Neural progenitor cell (in vitro differentiated cells): ENCODE data around the gene LHFPL2. TPM values are rescaled to one million over a fixed set of nuclear protein-coding genes. Genes with fewer than 3 reads are reported as not detected.

Experiments
- DNase-seq: peaks from one replicate; pipeline ENCODE4 v3.0.0-alpha.2; 2016; ENCODE audit warnings: low spot score
- H2AFZ ChIP-seq: fragments of 200-600 bp; sonication (generic); replicated peaks from 2 replicates; pipeline ENCODE4 v1.6.1; 2016; ENCODE audit warnings: antibody characterized with exemption
- H3F3A ChIP-seq: fragments of 200-600 bp; sonication (generic); 2 replicates; pipeline ENCODE4 v1.6.1; 2016; ENCODE audit warnings: antibody characterized with exemption, low read depth
- H3K27ac ChIP-seq: fragments of 200-600 bp; sonication (generic); 2 replicates; pipeline ENCODE4 v1.5.1; 2016; ENCODE audit warnings: mild to moderate bottlenecking
- H3K27me3 ChIP-seq: fragments of 200-600 bp; sonication (generic); 2 replicates; pipeline ENCODE4 v1.6.1; 2016; ENCODE audit warnings: mild to moderate bottlenecking, moderate library complexity
- H3K36me3 ChIP-seq: fragments of 200-600 bp; sonication (generic); 2 replicates; pipeline ENCODE4 v1.5.1; 2016
- H3K4me1 ChIP-seq: fragments of 200-600 bp; sonication (generic); 2 replicates; pipeline ENCODE4 v1.6.1; 2016; ENCODE audit warnings: mixed run types
- H3K4me2 ChIP-seq: fragments of 200-600 bp; sonication (generic); 2 replicates; pipeline ENCODE4 v1.6.1; 2016
- H3K4me3 ChIP-seq: fragments of 200-600 bp; sonication (generic); 2 replicates; pipeline ENCODE4 v1.5.1; 2016
- H3K79me2 ChIP-seq: fragments of 200-600 bp; sonication (generic); 2 replicates; pipeline ENCODE4 v1.6.1; 2016; ENCODE audit warnings: low read depth
- H3K9ac ChIP-seq: fragments of 200-600 bp; sonication (generic); 2 replicates; pipeline ENCODE4 v1.6.1; 2016
- H3K9me3 ChIP-seq: fragments of 200-600 bp; sonication (generic); 2 replicates; pipeline ENCODE4 v1.5.1; 2016; ENCODE audit warnings: low read depth
- H4K20me1 ChIP-seq: fragments of 200-600 bp; sonication (generic); 2 replicates; pipeline ENCODE4 v1.6.1; 2016; ENCODE audit warnings: low read depth
- H3K27ac Mint-ChIP-seq: 3 replicates; pipeline ENCODE4 v1.8.0; 2021; ENCODE audit warnings: mixed read lengths
- H3K27me3 Mint-ChIP-seq: 2 replicates; pipeline ENCODE4 v1.8.0; 2022; ENCODE audit warnings: low read depth, mild to moderate bottlenecking, inconsistent platforms, moderate library complexity, mixed read lengths; ENCODE audit not compliant: insufficient read depth
- H3K36me3 Mint-ChIP-seq: 3 replicates; pipeline ENCODE4 v1.8.0; 2021; ENCODE audit warnings: mixed read lengths
- H3K4me1 Mint-ChIP-seq: 3 replicates; pipeline ENCODE4 v1.8.0; 2021; ENCODE audit warnings: mixed read lengths
- H3K4me3 Mint-ChIP-seq: 3 replicates; pipeline ENCODE4 v1.8.0; 2021; ENCODE audit warnings: mild to moderate bottlenecking, moderate library complexity, mixed read lengths
- H3K9me3 Mint-ChIP-seq: 3 replicates; pipeline ENCODE4 v1.8.0; 2020; ENCODE audit warnings: mixed read lengths
- EZH2 ChIP-seq: fragments of 200-600 bp; sonication (generic); IDR thresholded peaks from 2 replicates; pipeline ENCODE4 v1.6.1; 2017; ENCODE audit warnings: antibody characterized with exemption, mild to moderate bottlenecking, moderate library complexity
- EZH2phosphoT487 ChIP-seq: fragments of 200-600 bp; sonication (generic); IDR thresholded peaks from 2 replicates; pipeline ENCODE4 v1.6.1; 2017; ENCODE audit warnings: antibody characterized with exemption
- total RNA-seq: library from RNA; depleted of rRNA; stranded (reverse); fragments of >200 nt; gene quantifications from 2 replicates; pipeline ENCODE4 v1.2.3, GENCODE V29; 2015; ENCODE audit warnings: low replicate concordance
- TF ChIP-seq, protein P1 (sequence below): fragments of 200-600 bp; sonication (generic); IDR thresholded peaks from 2 replicates; pipeline ENCODE4 v1.5.1; 2017; ENCODE audit warnings: antibody characterized with exemption, mild to moderate bottlenecking

Gene LHFPL2
- total RNA-seq, 1 donor from 2014 or later: 21.1 TPM

- no peaks in the 10 kb centered on the region for H3K27me3 ChIP-seq
- peaks cover 28% of the 10 kb centered on the region for H3K4me1 Mint-ChIP-seq
- H3K36me3 Mint-ChIP-seq: peaks cover 20% of the 10 kb centered on the region
- H3F3A ChIP-seq: peaks cover 20% of the 10 kb centered on the region
- no peak overlapping the region for H3K9ac ChIP-seq
- H3K4me3 Mint-ChIP-seq: no peak overlapping the region
- H3K27ac Mint-ChIP-seq: peak overlapping the region; percentile 57
- H4K20me1 ChIP-seq: peaks cover 39% of the 10 kb centered on the region
- H3K27ac ChIP-seq: no peak overlapping the region
- TF ChIP-seq, protein P1, sequence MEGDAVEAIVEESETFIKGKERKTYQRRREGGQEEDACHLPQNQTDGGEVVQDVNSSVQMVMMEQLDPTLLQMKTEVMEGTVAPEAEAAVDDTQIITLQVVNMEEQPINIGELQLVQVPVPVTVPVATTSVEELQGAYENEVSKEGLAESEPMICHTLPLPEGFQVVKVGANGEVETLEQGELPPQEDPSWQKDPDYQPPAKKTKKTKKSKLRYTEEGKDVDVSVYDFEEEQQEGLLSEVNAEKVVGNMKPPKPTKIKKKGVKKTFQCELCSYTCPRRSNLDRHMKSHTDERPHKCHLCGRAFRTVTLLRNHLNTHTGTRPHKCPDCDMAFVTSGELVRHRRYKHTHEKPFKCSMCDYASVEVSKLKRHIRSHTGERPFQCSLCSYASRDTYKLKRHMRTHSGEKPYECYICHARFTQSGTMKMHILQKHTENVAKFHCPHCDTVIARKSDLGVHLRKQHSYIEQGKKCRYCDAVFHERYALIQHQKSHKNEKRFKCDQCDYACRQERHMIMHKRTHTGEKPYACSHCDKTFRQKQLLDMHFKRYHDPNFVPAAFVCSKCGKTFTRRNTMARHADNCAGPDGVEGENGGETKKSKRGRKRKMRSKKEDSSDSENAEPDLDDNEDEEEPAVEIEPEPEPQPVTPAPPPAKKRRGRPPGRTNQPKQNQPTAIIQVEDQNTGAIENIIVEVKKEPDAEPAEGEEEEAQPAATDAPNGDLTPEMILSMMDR: no peak
- TF ChIP-seq EZH2phosphoT487 (no peak), EZH2 (no peak)
- no peaks in the 10 kb centered on the region for H3K36me3 ChIP-seq
- peaks cover 19% of the 10 kb centered on the region for H3K4me1 ChIP-seq
- H3K9me3 ChIP-seq: no peaks in the 10 kb centered on the region
- peaks cover 2% of the 10 kb centered on the region for H3K9me3 Mint-ChIP-seq
- no peak overlapping the region for H3K4me3 ChIP-seq
- H2AFZ ChIP-seq: no peak overlapping the region
- no peak for DNase-seq
- H3K79me2 ChIP-seq: no peaks in the 10 kb centered on the region
- H3K4me2 ChIP-seq: no peak overlapping the region
- H3K27me3 Mint-ChIP-seq: peaks cover 5% of the 10 kb centered on the region
These were observed 36.1 kb downstream of the LHFPL2 start for GRCh38 chr5:78612227-78613150.

GRCh38 chr5:78611126-78611605 lies 37.4 kb downstream of the LHFPL2 start:
- Histone ChIP-seq H4K20me1 (peaks cover 39% of the 10 kb centered on the region), H3K4me2 (no peak overlapping the region), H3K4me3 (no peak overlapping the region), H2AFZ (no peak overlapping the region), H3K36me3 (no peaks in the 10 kb centered on the region), H3K4me1 (peaks cover 19% of the 10 kb centered on the region), H3K79me2 (no peaks in the 10 kb centered on the region), H3K27ac (no peak overlapping the region), H3K9ac (no peak overlapping the region), H3K27me3 (no peaks in the 10 kb centered on the region), H3K9me3 (no peaks in the 10 kb centered on the region), H3F3A (peaks cover 20% of the 10 kb centered on the region)
- DNase-seq: peak; percentile 55
- H3K36me3 Mint-ChIP-seq: peaks cover 17% of the 10 kb centered on the region
- H3K9me3 Mint-ChIP-seq: peaks cover under 1% of the 10 kb centered on the region
- peak overlapping the region; percentile 46 for H3K27ac Mint-ChIP-seq
- peaks cover 28% of the 10 kb centered on the region for H3K4me1 Mint-ChIP-seq
- H3K27me3 Mint-ChIP-seq: peaks cover 5% of the 10 kb centered on the region
- TF ChIP-seq, protein P1: no peak
- TF ChIP-seq EZH2phosphoT487 (no peak), EZH2 (no peak)
- no peak overlapping the region for H3K4me3 Mint-ChIP-seq

DNA sequence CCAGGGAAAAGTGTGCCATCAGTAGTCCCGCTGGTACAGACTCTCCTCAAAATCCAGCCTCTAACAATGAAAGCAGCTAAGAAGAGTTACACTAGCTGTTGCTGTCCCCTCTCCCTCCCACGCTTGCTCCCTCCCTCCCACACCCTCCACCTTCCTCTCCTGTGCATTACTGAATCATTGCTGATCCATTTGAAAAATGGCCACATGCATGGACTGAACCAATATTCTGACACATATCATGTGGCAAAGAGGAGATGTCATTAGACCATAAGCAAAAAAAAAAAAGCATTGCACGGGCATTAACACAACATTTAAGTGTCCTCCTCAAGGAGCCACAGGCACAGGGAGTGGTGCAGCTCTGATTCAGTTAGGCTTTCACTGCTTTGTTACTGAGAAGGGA lies 37.9 kb downstream of the LHFPL2 start:
- TF ChIP-seq EZH2 (no peak), EZH2phosphoT487 (no peak)
- TF ChIP-seq, protein P1: no peak
- Mint-ChIP-seq H3K4me1 (peaks cover 30% of the 10 kb centered on the region), H3K9me3 (no peaks in the 10 kb centered on the region), H3K36me3 (peaks cover 13% of the 10 kb centered on the region), H3K27me3 (peaks cover 3% of the 10 kb centered on the region), H3K27ac (peak overlapping the region; percentile 88), H3K4me3 (peak overlapping the region; percentile 34)
- peaks cover 39% of the 10 kb centered on the region for H4K20me1 ChIP-seq
- peaks cover 20% of the 10 kb centered on the region for H3F3A ChIP-seq
- H3K4me2 ChIP-seq: no peak overlapping the region
- H3K27me3 ChIP-seq: no peaks in the 10 kb centered on the region
- H2AFZ ChIP-seq: no peak overlapping the region
- DNase-seq: no peak
- H3K9me3 ChIP-seq: no peaks in the 10 kb centered on the region
- no peaks in the 10 kb centered on the region for H3K36me3 ChIP-seq
- no peak overlapping the region for H3K4me3 ChIP-seq
- peaks cover 19% of the 10 kb centered on the region for H3K4me1 ChIP-seq
- H3K9ac ChIP-seq: no peak overlapping the region
- no peak overlapping the region for H3K27ac ChIP-seq
- H3K79me2 ChIP-seq: no peaks in the 10 kb centered on the region
